ENCODE measurements around the gene SCN1A.
"Not testable (repeated sequence)": the region's sequence is repeated elsewhere in the genome, so short reads cannot be mapped to it uniquely, and the experiment has no call there.

SCN1A gene

GRCh38 chr2:166127217-166128155 is at the start of gene SCN1A:
Gene SCN1A, minus strand, starts transcription at chr2:166128020. Its CDS starts 54,399 bp downstream, at chr2:166073621.
- no peak for DNase-seq (ENCODE audit: low read depth)

- no peak for DNase-seq (ENCODE audit: low read depth)
These were observed 45.4 kb upstream of the SCN1A start for GRCh38 chr2:166173263-166173662.

DNA sequence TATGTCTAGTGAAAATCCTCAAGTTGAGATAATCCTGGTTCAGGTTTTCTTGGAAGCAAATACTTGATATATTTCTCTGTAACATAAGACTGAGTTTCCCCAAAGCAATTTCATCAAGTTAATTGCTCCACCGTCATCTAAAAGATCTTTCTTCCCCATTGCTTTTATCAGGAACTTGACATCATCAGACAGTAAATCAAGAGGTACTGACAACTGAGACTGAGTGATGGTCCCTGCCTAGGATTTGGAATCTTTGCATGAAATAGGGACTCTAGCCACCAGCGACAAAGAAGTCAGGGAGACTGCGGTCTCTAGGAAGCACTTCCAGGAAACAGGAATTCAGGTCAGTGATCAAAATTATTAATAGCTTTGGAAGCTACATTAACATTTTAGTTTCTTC is 43.4 kb upstream of the SCN1A start:
- DNase-seq (ENCODE audit: low read depth) = no peak

- no peak for DNase-seq (ENCODE audit: low read depth)
These were observed 42.5 kb upstream of the SCN1A start for GRCh38 chr2:166170356-166170755.

- no peak for DNase-seq (ENCODE audit: low read depth)
These were observed 39.6 kb upstream of the SCN1A start for GRCh38 chr2:166167449-166167848.

DNA sequence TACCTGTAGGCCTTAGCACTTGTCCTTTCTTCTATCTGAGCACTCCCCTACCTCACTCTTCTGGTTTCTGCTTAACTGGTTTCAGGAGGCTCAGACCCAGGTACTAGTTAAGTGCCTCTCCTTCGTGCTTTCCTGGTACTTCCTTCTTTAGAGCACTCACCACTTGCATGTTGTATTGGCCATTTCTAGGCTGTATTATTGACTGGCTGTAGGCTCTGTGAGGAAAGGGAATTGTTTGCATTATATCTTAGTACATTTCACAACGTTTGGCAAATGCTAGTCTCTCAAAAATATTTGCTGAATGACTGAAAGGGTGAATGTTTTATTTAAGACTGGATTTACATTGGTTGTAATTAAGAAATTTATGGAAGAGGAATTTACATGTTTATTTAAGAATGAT is 36.0 kb upstream of the SCN1A start:
- DNase-seq (ENCODE audit: low read depth) = no peak

DNA sequence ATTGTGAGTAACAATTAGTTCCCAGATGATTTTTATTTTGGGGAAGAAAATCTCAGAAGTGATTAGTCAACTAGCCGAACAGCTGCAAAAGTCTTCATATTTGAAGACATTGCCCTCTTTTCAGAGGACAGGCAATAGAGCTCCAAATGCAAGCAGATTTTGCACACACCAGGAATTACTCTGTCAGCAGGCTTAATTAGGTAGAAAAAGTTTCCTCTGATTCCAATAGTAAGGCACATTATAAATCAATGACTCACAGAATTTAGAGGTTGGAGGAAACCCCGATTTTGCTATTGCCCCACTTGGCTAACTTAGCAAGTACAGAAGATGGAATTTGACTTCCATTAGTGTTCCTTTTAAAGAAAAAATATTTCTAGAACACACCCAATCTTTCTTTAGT is 30.7 kb upstream of the SCN1A start:
- DNase-seq (ENCODE audit: low read depth) = no peak

DNA sequence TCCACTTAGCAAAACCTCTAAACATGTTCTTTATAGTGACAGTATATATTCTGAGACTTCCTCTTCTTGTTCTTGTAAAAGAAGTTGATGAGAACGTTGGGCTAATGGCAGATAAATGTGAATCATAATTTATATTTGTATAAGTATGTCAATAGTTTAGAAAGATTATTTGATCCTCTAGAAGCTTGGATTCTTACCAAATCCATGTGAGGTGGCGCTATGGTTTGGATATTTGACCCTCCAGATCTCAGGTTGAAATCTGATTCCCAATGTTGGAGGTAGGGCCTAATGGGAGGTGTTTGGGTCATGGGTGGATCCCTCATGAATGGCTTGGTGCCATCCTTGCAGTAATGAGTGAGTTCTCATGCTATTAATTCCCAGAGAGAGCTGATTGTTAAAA is 29.8 kb upstream of the SCN1A start:
- DNase-seq (ENCODE audit: low read depth) = no peak

DNA sequence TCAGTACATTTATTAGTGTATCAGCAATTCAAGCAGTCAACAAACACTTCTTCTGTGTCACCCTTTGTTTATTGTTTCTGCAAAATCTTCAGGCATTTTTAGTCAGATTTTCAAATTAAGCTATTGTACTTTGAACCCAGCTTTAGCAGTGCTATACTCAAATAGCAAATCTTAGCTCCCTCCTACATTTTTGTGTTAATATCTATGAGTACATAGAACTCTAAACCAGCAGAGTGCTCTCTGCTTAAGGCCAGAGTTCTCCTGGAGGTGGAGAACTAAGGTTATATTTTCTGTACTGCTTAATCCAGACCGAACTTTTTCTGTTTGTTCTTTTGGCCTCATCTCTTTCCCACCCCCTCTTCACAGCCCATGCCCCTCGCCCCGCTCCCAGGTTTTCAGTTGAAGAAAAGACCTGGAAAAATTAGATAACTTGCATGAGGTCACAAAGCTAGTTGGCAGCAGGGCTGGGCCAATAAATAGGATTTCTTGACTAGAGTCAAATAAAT is 29.2 kb upstream of the SCN1A start:
- DNase-seq (ENCODE audit: low read depth) = no peak

DNA sequence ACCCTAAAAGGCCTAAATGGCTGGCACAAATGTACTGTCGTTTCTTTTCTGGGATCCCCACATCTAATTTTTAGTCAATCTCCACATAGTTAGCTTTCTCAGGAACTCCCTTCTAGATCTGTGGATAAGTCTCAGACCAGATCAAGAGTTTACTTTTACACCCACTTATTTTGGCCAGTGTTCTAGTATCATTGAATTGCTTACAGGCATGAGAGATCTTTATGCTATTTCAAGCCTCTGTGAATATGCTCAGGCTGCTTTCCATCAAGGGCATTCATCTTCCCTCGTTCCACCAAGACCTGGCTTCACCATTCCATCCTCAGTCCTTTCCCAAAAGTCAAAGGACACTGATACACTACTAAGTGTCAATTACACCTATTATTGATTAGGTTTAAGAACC is 27.8 kb upstream of the SCN1A start:
- DNase-seq (ENCODE audit: low read depth) = no peak

DNA sequence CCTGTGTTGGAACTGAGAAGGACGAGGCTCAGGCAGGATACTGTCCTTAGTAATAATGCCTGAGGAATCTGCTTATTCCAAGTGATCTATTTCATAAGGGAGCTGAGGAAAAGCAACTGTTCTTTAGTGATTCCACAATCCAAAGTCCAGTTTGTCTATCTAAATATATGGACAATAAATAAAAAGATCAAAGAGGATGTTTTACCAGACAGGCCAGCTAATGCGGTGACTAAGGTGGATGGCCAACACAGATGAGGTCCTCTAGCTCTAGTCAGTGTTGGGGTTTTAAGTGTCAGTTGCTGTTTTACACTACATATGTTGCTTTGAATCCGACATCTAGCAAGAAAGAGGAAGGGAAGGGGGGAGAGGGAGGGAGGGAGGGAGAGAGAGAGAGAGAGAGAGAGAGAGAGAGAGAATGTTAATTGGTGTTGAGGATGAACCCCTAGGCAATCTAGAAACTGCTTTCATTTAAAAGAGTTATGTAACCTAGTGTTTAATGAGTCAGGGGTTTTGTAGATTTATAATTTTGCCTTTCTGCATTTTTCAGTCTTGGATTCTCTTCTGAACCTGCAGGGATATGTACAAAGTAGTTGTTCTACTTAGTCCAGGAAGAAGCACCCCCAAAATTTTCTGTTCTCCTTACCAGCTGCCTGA is 27.0 kb upstream of the SCN1A start:
- no peak for DNase-seq (ENCODE audit: low read depth)

DNA sequence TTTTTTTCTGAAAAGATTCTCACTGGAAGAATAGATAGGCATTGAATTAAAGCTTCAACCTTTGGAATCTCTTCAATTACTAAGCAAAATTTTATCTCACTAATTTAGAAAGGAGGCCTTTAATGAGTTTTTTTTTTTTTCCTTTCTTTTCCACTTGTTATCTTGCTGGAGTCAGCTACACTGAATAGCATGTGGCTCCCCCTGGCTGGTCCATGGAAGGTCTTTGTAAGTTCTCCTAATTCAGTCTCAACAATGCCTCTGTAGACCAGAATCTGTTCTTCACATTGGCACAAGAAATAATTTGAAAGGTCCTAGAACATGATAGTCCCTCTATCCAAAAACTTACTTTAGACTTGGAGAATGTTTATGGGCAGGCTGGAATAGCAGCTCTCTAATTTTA is 24.2 kb upstream of the SCN1A start:
- no peak for DNase-seq (ENCODE audit: low read depth)

- no peak for DNase-seq (ENCODE audit: low read depth)
These were observed 20.9 kb upstream of the SCN1A start for GRCh38 chr2:166148500-166149400.

DNA sequence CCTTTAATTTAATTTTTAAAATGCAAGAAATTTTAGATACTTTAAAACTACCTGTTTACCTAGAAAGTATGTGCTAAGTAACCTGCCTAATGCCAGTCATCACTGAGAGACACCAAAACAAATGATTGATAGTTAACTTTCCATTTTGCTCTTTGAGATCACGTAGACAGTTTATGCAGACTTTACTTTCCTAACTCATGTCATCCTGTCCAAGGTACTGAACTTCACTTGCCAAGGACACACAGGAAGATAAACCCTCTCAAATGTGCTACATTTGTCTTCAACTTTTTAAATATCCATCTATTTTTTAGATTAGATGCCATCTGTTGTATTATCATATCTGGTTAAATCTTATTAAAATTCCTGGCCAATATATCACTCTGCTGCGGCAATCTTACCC is 20.1 kb upstream of the SCN1A start:
- DNase-seq (ENCODE audit: low read depth) = no peak

DNA sequence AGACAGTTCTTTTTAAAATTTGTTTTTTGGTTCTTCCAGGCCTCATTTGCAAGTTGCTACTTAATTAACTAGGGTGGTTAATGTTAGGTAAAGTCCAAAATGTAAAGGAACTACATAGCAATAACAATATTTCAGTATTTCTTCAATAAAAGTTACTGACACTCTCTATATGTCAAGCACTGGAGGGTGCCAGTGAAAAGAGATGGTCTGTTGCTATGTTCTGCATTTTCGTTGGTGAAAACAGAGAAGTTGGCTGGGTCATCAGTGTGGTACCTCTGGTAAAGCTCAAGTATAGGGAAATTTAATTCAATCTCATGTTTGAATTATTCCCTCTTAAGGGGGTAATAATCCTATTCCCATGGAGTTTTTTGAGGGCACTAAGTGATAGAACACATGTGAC is 16.3 kb upstream of the SCN1A start:
- DNase-seq (ENCODE audit: low read depth) = no peak

GRCh38 chr2:166140932-166141331 is 13.1 kb upstream of the SCN1A start:
- DNase-seq (ENCODE audit: low read depth) = no peak

DNA sequence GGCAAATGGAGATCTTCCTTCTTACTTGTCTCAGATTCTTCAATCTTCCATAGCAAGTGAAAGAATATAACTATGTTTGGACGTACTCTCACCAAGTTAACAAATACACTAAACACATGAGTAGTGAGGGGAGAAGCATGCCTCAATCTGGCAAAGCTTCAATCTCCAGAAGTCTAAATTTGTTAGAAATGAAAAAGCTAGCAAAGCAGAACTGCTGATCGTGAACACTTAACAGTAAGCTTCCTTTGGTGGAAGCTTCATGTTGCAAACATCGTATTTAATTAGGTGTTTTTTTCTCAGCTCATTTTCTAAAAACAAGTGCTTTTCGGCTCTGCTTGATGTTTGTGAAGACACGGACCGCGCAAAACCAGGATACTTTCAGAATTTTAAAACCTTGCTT is 12.7 kb upstream of the SCN1A start:
- DNase-seq (ENCODE audit: low read depth) = no peak

DNA sequence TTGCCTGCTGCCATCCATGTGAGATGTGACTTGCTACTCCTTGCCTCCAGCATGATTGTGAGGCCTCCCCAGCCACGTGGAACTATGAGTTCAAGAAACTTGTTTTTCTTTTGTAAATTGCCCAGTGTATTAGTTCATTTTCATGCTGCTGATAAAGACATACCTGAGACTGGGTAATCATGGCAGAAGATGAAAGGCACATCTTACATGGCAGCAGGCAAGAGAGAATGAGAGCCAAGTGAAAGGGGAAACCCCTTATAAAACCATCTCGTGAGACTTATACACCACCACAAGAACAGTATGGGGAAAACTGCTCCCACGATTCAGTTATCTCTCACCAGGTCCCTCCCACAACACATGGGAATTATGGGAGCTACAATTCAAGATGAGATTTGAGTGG is 11.7 kb upstream of the SCN1A start:
- DNase-seq (ENCODE audit: low read depth) = not testable (repeated sequence)

GRCh38 chr2:166138667-166139066 is 10.8 kb upstream of the SCN1A start:
- DNase-seq (ENCODE audit: low read depth) = no peak

DNA sequence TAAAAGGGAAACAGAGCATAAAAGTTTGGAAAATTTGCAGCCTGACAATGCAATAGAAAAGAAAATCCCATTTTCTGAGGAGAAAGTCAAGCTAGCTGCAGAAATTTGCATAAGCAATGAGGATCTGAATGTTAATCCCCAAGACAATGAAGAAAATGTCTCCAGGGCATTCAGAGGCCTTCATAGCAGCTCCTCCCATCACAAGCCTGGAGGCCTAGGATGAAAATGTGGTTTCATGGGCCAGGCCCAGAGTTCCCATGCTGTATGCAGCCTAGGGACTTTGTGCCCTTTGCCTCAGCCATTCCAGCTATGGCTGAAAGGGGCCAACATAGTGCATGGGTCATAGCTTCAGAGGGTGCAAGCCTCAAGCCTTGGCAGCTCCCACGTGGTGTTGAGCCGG is 10.3 kb upstream of the SCN1A start:
- no peak for DNase-seq (ENCODE audit: low read depth)

DNA sequence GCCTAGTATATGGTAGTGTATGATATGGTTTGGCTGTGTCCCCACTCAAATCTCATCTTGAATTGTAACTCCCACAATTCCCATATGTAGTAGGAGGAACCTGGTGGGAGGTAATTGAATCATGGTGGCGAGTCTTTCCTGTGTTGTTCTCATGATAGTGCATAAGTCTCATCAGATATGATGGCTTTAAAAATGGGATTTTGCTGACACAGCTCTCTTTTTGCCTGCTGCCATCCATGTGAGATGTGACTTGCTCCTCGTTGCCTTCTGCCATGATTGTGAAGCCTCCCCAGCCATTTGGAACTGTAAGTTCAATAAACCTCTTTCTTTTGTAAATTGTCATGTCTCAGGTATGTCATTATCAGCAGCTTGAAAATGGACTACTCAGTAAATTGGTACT is 9.5 kb upstream of the SCN1A start:
- no peak for DNase-seq (ENCODE audit: low read depth)

- DNase-seq (ENCODE audit: low read depth) = no peak
These were observed 8.0 kb upstream of the SCN1A start for GRCh38 chr2:166135849-166136258.
